ENCODE data around the gene BMP15.

GRCh38 chrX:50889582-50889981, 21.0 kb upstream of the BMP15 start:
- TF ChIP-seq ZNF671 (CRISPR knock-in tag; IDR thresholded peaks at IDR 0.05) (no peak), CBFB (CRISPR knock-in tag; IDR thresholded peaks at IDR 0.05; ENCODE audit: low read depth) (no peak), E2F4 (CRISPR knock-in tag; IDR thresholded peaks at IDR 0.05; ENCODE audit: borderline replicate concordance, low read depth) (no peak), STAT6 (CRISPR knock-in tag; conservative IDR thresholded peaks at IDR 0.05; ENCODE audit: low read depth) (no peak)
- TF ChIP-seq, protein P1, sequence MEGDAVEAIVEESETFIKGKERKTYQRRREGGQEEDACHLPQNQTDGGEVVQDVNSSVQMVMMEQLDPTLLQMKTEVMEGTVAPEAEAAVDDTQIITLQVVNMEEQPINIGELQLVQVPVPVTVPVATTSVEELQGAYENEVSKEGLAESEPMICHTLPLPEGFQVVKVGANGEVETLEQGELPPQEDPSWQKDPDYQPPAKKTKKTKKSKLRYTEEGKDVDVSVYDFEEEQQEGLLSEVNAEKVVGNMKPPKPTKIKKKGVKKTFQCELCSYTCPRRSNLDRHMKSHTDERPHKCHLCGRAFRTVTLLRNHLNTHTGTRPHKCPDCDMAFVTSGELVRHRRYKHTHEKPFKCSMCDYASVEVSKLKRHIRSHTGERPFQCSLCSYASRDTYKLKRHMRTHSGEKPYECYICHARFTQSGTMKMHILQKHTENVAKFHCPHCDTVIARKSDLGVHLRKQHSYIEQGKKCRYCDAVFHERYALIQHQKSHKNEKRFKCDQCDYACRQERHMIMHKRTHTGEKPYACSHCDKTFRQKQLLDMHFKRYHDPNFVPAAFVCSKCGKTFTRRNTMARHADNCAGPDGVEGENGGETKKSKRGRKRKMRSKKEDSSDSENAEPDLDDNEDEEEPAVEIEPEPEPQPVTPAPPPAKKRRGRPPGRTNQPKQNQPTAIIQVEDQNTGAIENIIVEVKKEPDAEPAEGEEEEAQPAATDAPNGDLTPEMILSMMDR (IDR thresholded peaks at IDR 0.05), result peak; percentile 39; the same call in 1 of the 2 replicates
